GM19452 (cell line): ENCODE data around the gene TMEM121.

ENCODE experiments used
- ATAC-seq: cut with Tn5 transposase; IDR thresholded peaks from one replicate; pipeline ENCODE4 v1.9.1; 2021; ENCODE audit not compliant: unreplicated experiment

Gene TMEM121

GRCh38 chr14:105527826-105528585 lies 1.6 kb downstream of the TMEM121 start:
- no peak for ATAC-seq

- no peak for ATAC-seq
Measured at GRCh38 chr14:105528586-105529318, 2.4 kb downstream of the TMEM121 start.

GRCh38 chr14:105529319-105529568 lies 2.9 kb downstream of the TMEM121 start:
- no peak for ATAC-seq

- no peak for ATAC-seq
Measured at GRCh38 chr14:105529569-105530284, 3.3 kb downstream of the TMEM121 start.

GRCh38 chr14:105530285-105531087 lies 4.1 kb downstream of the TMEM121 start:
- no peak for ATAC-seq

- no peak for ATAC-seq
Measured at GRCh38 chr14:105531088-105531893, 4.9 kb downstream of the TMEM121 start.

- ATAC-seq: no peak
Measured at GRCh38 chr14:105531894-105532623, 5.7 kb downstream of the TMEM121 start.

GRCh38 chr14:105532735-105533141 lies 6.4 kb downstream of the TMEM121 start:
- no peak for ATAC-seq

- no peak for ATAC-seq
Measured at GRCh38 chr14:105533391-105533790, 7.0 kb downstream of the TMEM121 start.

GRCh38 chr14:105533811-105534498 lies 7.6 kb downstream of the TMEM121 start:
- no peak for ATAC-seq

GRCh38 chr14:105534586-105534985 lies 8.2 kb downstream of the TMEM121 start:
- no peak for ATAC-seq

GRCh38 chr14:105536051-105536450 lies 9.7 kb downstream of the TMEM121 start:
- no peak for ATAC-seq

GRCh38 chr14:105536691-105537579 lies 10.6 kb downstream of the TMEM121 start:
- no peak for ATAC-seq

GRCh38 chr14:105537580-105538474 lies 11.4 kb downstream of the TMEM121 start:
- no peak for ATAC-seq

- ATAC-seq: no peak
Measured at GRCh38 chr14:105538481-105539049, 12.2 kb downstream of the TMEM121 start.

GRCh38 chr14:105540811-105541210 lies 14.4 kb downstream of the TMEM121 start:
- ATAC-seq: no peak
